NB4 (cell line): Measurements from ENCODE around the gene ACOXL.

Experiments used
- DNase-seq: peaks from one replicate; pipeline ENCODE4 v3.0.0; 2010; ENCODE audit warnings: low read depth
- H3K4me3 ChIP-seq: one replicate; pipeline ENCODE4 v1.5.1; 2011; ENCODE audit warnings: mild to moderate bottlenecking, low read depth, low read length, moderate library complexity
- CTCF ChIP-seq: IDR thresholded peaks from one replicate; pipeline ENCODE4 v1.5.1; 2012; ENCODE audit warnings: low read depth, low read length
- MAX ChIP-seq: IDR thresholded peaks from 2 replicates; pipeline ENCODE4 v1.6.1; 2011; ENCODE audit warnings: low read depth, low read length
- MYC ChIP-seq: IDR thresholded peaks from 2 replicates; pipeline ENCODE4 v1.6.1; 2011; ENCODE audit warnings: low read depth, low read length
- POLR2A ChIP-seq: IDR thresholded peaks from 2 replicates; pipeline ENCODE4 v1.6.1; 2011; ENCODE audit warnings: mild to moderate bottlenecking; ENCODE audit not compliant: insufficient read length; ENCODE audit errors: extremely low read depth

Gene ACOXL

GRCh38 chr2:111138839-111139238 lies 406.5 kb downstream of the ACOXL start:
- no peak overlapping the region for H3K4me3 ChIP-seq
- TF ChIP-seq CTCF (no peak), POLR2A (no peak), MAX (no peak), MYC (no peak)
- DNase-seq: no peak

GRCh38 chr2:111139637-111140317 lies 407.4 kb downstream of the ACOXL start:
- no peak overlapping the region for H3K4me3 ChIP-seq
- no peak for DNase-seq
- TF ChIP-seq CTCF (no peak), MYC (no peak), POLR2A (no peak), MAX (no peak)

- no peak overlapping the region for H3K4me3 ChIP-seq
- TF ChIP-seq MAX (no peak), POLR2A (no peak), CTCF (no peak), MYC (no peak)
- DNase-seq: no peak
Measured at GRCh38 chr2:111140815-111141214, 408.4 kb downstream of the ACOXL start.

GRCh38 chr2:111142101-111142500 lies 409.7 kb downstream of the ACOXL start:
- DNase-seq: no peak
- TF ChIP-seq MAX: no peak
- no peak for TF ChIP-seq POLR2A
- TF ChIP-seq MYC: no peak
- no peak for TF ChIP-seq CTCF
- H3K4me3 ChIP-seq: no peak overlapping the region

GRCh38 chr2:111143107-111143842 lies 410.9 kb downstream of the ACOXL start:
- H3K4me3 ChIP-seq: no peak overlapping the region
- no peak for TF ChIP-seq MYC
- TF ChIP-seq POLR2A: no peak
- TF ChIP-seq CTCF: no peak
- no peak for TF ChIP-seq MAX
- DNase-seq: no peak
